Occipital lobe (tissue), 3 donors: ENCODE measurements around the gene HPSE. TPM values are rescaled to one million over a fixed set of nuclear protein-coding genes. Genes with fewer than 3 reads are reported as not detected.

Experiments used
- DNase-seq: peaks from one replicate; lab custom pipeline; 2025; lab: John Stamatoyannopoulos, UW
- small RNA-seq: library from RNA; depleted of rRNA; stranded (forward); fragments of <200 nt; gene quantifications from one replicate; pipeline ENCODE3, GENCODE V24; 2014
- total RNA-seq: library from RNA; depleted of rRNA; stranded (reverse); fragments of >200 nt; gene quantifications from one replicate; pipeline ENCODE4 v1.2.3, GENCODE V29; 2014

The HPSE gene
- total RNA-seq, 1 donor from 2014 or later: 1.6 TPM

GRCh38 chr4:83250687-83251446 is 83.8 kb downstream of the HPSE start:
- no peak for DNase-seq

- no peak for DNase-seq
Measured at GRCh38 chr4:83248486-83248885, 86.2 kb downstream of the HPSE start.

GRCh38 chr4:83247415-83248357 is 87.0 kb downstream of the HPSE start:
- DNase-seq: no peak

Small RNA genes within 50 kb of the gene (small RNA-seq; reads per million reads assigned to genes)
- not detected for gene AC114781.5

Other genes starting within 250 kb of the HPSE start
- 1.4 TPM for gene PLAC8, start 220.1 kb downstream of the HPSE start, total RNA-seq
- gene COQ2, start 50.0 kb downstream of the HPSE start, total RNA-seq: 13.4 TPM
- 19.8 TPM for gene HELQ, start 121.0 kb upstream of the HPSE start, total RNA-seq
- 32.6 TPM for gene MRPS18C, start 121.2 kb upstream of the HPSE start, total RNA-seq
- gene ABRAXAS1, start 150.3 kb upstream of the HPSE start, total RNA-seq: 7.3 TPM
- gene GPAT3, start 201.3 kb upstream of the HPSE start, total RNA-seq: not detected